CD4-positive, alpha-beta T cell treated with Interleukin-6 for 4 hours (primary cell): ENCODE measurements around the gene PRRT2.
"Not testable (repeated sequence)": the region's sequence is repeated elsewhere in the genome, so short reads cannot be mapped to it uniquely, and the experiment has no call there.

Experiments
- DNase-seq: peaks from one replicate; pipeline ENCODE4 v3.0.0-alpha.2; 2020; ENCODE audit warnings: mixed read lengths

Gene PRRT2

GRCh38 chr16:29811896-29812665 lies at the start of gene PRRT2:
Gene PRRT2, plus strand, starts transcription at chr16:29812193. Its CDS starts 862 bp downstream, at chr16:29813055.
- DNase-seq: peak; percentile 66

GRCh38 chr16:29763326-29763725 lies 48.7 kb upstream of the PRRT2 start:
- DNase-seq: no peak

- no peak for DNase-seq
Measured at GRCh38 chr16:29765167-29766032, 46.6 kb upstream of the PRRT2 start.

- DNase-seq: no peak
Measured at GRCh38 chr16:29766571-29766970, 45.4 kb upstream of the PRRT2 start.

GRCh38 chr16:29767062-29767461 lies 44.9 kb upstream of the PRRT2 start:
- no peak for DNase-seq

GRCh38 chr16:29769507-29769906 lies 42.5 kb upstream of the PRRT2 start:
- DNase-seq: no peak

- DNase-seq: no peak
Measured at GRCh38 chr16:29770250-29770929, 41.6 kb upstream of the PRRT2 start.

GRCh38 chr16:29772330-29772729 lies 39.7 kb upstream of the PRRT2 start:
- not testable (repeated sequence) for DNase-seq

- no peak for DNase-seq
Measured at GRCh38 chr16:29774730-29775129, 37.3 kb upstream of the PRRT2 start.

- no peak for DNase-seq
Measured at GRCh38 chr16:29775742-29776408, 36.1 kb upstream of the PRRT2 start.

GRCh38 chr16:29777576-29778350 lies 34.2 kb upstream of the PRRT2 start, which contains the start of gene ZG16:
Gene ZG16, plus strand, starts transcription at chr16:29778256. Its CDS starts 1,011 bp downstream, at chr16:29779267.
- no peak for DNase-seq

- no peak for DNase-seq
Measured at GRCh38 chr16:29779474-29779873, 32.5 kb upstream of the PRRT2 start.

GRCh38 chr16:29783094-29783953 lies 28.7 kb upstream of the PRRT2 start:
- DNase-seq: not testable (repeated sequence)

GRCh38 chr16:29784157-29784556 lies 27.8 kb upstream of the PRRT2 start:
- DNase-seq: peak; percentile 47

GRCh38 chr16:29784901-29785500 lies 27.0 kb upstream of the PRRT2 start:
- peak; percentile 84 for DNase-seq

- not testable (repeated sequence) for DNase-seq
Measured at GRCh38 chr16:29787155-29787554, 24.8 kb upstream of the PRRT2 start.

GRCh38 chr16:29789775-29790182 lies 22.2 kb upstream of the PRRT2 start:
- DNase-seq: no peak

- peak; percentile 100 for DNase-seq
Measured at GRCh38 chr16:29790183-29790948, 21.6 kb upstream of the PRRT2 start, which contains the start of gene KIF22. Gene KIF22, plus strand, starts transcription at chr16:29790751. Its CDS starts 9 bp downstream, at chr16:29790760.
